Hematopoietic multipotent progenitor cell treated with erythropoietin and hydrocortisone succinate and interleukin-3 and kit ligand, for 4 days (in vitro differentiated cells): ENCODE results near the gene LSM6.

Experiments
- DNase-seq: peaks from one replicate; pipeline ENCODE4 v3.0.0-alpha.2; 2015

Gene LSM6

DNA sequence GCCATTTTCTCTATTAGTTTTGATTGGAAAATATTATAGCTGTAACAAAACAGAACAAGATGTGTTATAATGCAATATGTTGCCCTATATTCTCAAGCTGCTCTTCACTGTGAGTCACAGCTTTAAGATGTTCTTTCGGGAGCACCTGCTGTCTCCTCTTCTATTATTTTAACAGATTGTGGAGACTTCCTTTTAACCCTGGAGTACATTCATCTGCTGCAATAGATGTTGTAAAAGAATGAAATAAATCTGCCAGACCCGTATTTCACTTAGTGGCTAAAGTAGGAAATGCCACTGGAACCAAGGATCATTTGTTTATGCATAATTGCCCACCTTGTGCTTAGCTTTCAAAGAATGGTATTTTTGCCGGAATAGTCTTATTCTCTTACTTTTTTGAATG lies 11.1 kb downstream of the LSM6 start:
- DNase-seq: no peak

DNA sequence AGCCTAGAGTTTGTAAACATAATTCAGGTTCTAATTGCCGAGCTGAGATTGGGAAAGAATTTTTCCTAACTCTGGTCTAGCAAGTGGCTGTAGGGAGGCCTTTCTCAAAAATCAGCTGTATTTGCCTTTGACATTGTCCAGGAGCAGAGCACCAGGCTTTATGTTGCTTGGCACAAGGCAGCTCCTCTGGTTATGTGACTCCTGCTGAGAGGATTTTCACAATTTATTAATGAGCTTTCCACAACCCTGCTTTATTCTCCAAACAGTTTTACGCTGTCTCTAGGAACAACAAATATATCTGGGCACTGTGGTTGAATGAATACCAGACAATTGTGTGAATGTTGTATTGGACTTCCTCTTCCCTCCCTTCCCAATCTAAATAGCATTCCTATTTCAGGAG lies 14.9 kb downstream of the LSM6 start:
- no peak for DNase-seq

- no peak for DNase-seq
These were observed 16.4 kb downstream of the LSM6 start for GRCh38 chr4:146191766-146192458.

GRCh38 chr4:146193628-146194027 lies 18.1 kb downstream of the LSM6 start:
- no peak for DNase-seq

GRCh38 chr4:146194212-146194611 lies 18.7 kb downstream of the LSM6 start:
- DNase-seq: no peak

DNA sequence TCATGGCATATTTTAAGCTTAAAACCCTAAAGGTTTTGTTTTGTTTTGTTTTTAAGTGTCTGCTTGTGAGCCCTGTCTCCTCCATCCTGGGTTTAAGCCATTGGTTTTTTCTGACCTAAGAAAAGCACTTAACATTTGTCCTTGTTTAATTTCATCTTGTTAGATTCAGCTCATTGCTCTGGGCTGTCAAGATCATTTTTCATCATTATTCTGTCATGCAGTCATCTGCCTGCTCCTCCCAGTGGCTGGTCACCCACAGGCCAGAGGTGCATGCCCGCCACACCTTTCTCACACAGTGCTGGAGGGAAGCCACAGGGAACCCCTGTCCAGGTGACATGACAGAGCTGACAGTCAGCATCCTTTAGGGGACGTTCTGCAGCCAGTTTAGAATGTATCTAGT lies 27.1 kb downstream of the LSM6 start:
- DNase-seq: no peak

DNA sequence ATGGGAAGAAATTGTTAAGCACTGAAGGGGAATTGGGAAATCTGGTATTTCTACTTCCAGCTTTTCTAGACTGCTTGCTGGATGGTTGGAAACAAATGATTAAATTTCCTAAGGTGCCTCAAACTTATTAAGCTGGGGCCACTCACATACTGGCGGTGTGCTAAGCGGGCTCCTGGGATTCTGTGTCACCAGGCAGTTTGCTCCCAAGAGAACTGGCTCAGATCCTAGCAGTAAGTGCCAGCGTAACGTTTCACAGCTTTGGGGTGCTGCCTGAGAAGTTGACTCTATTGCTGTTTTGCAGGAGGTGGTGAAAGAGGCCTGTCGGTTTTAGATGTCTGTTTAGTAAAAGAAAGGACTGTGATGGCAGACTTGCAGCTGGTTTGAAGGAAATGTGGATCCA lies 31.9 kb downstream of the LSM6 start:
- DNase-seq: no peak

GRCh38 chr4:146210890-146211289 lies 35.4 kb downstream of the LSM6 start:
- DNase-seq: no peak

DNA sequence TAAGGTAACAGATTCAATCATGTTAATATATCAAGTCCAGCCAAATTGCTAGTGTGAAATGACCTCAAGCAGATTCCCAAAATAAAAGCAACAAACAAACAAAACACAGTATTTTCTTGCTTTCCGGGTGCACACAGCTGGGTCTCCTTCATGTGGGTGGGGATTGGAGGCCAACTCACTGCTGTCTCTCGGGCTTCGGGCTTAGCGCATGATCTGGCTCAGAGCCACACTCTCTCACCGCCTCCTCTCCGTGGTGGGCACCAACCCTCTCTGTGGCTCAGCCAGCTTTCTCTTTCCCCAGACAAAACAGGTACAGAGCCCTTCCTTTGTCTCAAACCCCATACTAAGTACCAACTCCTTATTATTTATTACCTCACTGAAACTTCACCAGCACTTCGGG lies 35.9 kb downstream of the LSM6 start:
- no peak for DNase-seq

DNA sequence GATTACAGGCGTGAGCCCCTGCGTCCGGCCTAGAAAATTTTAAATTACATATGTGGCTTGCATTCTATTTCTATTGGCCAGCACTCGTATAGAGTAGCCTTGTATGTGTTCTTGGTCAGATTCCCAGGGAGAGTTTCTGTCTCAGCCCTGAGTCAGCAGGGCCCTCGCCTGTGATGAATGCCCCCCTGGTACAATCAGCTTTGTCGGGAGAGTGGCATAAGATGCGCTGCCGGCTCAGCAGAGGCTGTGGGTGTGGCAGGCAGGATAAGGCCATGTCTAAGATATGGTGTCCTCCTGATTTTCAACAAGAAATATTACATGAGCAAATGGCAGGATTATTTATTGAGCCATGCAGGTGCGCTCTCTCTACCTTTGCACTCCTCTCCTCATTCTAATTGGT lies 37.3 kb downstream of the LSM6 start:
- DNase-seq: no peak

- no peak for DNase-seq
These were observed 38.7 kb downstream of the LSM6 start, which contains the start of gene REELD1 for GRCh38 chr4:146214238-146214637. REELD1 (plus strand) TSS chr4:146214538; CDS start chr4:146216953, 2,415 bp downstream.

- DNase-seq: no peak
These were observed 46.8 kb downstream of the LSM6 start for GRCh38 chr4:146222313-146222712.

DNA sequence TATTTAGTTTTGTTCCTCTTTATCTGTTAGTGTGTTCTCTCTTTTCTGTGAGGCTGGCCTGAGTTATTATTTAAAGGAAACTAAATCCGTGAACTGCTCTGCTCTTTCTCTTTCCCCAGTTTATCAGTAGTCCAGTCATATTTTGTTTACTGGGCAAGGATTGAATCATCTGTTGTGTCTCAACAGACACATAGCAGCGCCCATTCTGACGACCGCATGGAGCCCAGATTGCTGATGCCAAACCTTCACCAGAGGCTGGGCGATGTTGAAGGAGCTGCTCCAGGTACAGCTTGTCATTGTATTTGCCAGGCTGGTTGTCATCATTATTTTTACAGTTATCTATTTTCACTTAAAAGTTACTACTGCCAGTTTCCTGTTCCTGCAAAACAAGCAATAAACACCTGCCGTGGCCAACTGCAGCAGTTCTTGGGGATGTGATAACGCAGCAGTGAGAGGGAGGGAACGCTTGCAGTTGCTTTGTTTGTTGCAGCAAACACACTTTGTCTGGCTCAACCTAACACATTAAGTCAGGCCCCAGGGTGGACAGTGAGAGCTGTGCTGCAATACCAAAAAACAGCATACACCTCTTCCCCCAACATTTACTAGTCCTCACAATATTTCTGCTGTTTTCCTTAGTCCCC lies 48.9 kb downstream of the LSM6 start:
- DNase-seq: no peak

- no peak for DNase-seq
These were observed 53.9 kb downstream of the LSM6 start for GRCh38 chr4:146229406-146229805.

- peak; percentile 15 for DNase-seq
These were observed 56.7 kb downstream of the LSM6 start for GRCh38 chr4:146232131-146232722.

DNA sequence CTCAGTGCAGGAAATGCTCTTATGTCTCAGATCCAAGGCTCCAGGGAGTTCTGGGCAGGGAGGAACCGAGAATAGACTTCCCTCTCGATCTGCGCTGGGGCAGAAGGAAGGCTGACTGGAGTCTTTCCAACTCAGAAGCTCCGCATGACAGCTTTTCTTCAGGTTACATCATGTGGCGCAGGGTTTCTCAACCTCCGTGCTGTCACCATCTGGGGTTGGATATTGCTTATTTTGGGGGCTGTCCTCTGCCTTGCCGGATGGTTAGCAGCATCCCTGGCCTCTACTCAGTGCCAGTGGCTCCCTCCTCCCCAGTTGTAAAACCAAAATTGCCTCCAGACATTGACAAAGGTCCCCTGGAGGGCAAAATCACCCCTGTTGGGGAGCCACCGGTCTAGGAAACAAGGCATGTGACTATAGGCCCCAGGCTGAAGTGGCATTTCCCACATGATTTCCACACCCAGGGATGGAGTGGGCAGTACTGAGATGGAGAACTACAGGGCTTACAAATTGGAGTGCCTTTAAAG lies 60.2 kb downstream of the LSM6 start:
- no peak for DNase-seq

DNA sequence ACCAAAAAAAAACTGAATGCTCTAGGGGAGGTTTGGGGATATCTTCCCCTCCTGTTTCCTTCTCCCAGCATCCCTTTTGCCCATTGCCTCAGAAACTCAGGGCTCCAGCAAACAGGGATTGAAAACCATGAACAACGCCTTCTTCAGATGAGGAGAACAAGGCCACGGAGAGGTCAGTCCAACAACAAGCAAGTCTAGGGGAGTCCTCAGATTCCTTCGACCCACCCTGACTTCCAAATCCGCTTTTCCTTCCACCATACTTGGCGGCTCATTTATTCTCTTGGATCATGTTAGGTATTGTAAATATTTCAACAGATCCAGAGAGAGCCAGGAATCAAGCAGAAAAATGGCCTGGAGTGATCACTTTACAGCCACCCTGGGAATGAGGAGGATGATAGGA lies 60.7 kb downstream of the LSM6 start:
- no peak for DNase-seq

DNA sequence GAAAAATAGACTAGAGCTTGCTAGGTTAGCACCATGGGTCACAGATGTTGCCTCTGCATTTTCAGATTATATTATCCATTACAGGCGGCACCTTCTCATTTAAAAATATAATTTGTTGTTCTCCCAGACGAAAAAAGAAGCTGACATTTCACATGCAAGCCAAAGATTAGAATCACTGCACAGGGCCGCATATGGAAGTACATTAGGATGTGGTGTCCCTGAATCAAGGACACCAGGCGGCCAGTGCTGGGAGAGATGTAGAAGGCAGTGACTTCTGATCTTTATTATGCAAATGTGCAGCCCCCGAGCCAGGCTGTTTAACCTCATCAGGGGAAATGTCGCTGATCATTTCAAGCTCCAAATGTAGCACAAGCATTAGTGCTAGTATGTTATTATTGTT lies 61.6 kb downstream of the LSM6 start:
- no peak for DNase-seq

DNA sequence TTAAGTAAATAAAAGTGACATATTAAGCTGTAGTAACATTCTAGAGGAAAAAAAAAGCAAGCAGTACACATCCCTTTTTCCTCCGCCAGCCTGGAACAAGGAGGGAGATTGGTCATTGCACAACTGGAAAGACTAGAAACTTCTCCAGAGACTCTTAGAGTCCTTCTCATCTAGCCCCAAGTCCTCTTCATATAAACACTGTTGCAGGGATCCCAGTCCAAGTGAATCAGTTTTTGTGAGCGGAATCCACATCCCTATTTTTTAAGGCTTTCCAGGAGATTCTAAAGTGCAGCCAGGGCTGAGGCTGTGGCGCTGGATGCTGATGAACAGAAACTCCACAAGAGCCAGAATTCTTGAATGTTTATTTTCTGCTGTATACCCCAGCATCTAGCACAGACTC lies 62.6 kb downstream of the LSM6 start:
- DNase-seq: no peak
